Choroid plexus epithelial cell (primary cell): ENCODE results near the gene UNC13D.

Source experiments
- DNase-seq: peaks from one replicate; pipeline ENCODE4 v3.0.0-alpha.2; 2010; ENCODE audit warnings: low read depth
- H3K4me3 ChIP-seq: 2 replicates; pipeline ENCODE4 v1.5.1; 2011; ENCODE audit warnings: low read depth, mild to moderate bottlenecking, control low read depth, low read length, moderate library complexity
- TF ChIP-seq, protein P1 (sequence below): conservative IDR thresholded peaks from 2 replicates; pipeline ENCODE4 v1.5.1; 2011; ENCODE audit warnings: low read depth, mild to moderate bottlenecking, control low read depth, inconsistent platforms, low read length, moderate library complexity

The UNC13D gene

DNA sequence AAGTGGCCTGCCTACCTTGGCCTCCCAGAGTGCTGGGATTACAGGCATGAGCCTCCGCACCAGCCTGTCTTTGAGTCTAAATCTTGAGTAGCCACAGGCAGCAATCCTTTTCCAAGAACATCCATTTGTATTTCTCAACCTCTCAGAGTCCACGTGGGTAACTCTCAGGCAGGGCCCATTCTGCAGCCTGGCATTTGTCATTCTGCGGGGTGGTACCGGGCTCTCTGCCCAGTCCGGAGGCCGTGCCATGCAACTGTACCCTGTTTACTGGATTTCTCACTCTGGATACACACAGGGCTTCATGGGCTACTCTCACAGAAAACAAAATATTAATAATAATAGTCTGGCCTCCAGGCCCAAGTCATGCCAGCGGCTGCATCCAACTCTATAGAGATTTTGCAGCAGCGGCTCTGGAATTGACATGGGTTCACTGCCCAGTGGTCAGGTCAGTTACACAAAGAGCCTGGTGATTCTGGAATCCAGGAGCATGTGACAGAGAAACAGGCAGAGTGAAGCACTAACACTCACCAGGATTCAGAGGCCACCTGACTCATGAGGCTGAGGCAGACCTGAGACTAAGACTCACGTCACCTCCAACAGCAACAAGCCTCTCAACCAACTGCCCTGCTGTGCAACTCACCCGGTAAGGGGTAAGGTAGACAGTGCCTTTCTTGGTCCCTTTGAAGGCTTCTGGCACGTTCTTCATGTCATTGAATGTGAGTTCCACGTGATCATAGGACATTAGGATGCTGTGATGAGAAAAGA is 6.9 kb upstream of the UNC13D start:
- TF ChIP-seq, protein P1, sequence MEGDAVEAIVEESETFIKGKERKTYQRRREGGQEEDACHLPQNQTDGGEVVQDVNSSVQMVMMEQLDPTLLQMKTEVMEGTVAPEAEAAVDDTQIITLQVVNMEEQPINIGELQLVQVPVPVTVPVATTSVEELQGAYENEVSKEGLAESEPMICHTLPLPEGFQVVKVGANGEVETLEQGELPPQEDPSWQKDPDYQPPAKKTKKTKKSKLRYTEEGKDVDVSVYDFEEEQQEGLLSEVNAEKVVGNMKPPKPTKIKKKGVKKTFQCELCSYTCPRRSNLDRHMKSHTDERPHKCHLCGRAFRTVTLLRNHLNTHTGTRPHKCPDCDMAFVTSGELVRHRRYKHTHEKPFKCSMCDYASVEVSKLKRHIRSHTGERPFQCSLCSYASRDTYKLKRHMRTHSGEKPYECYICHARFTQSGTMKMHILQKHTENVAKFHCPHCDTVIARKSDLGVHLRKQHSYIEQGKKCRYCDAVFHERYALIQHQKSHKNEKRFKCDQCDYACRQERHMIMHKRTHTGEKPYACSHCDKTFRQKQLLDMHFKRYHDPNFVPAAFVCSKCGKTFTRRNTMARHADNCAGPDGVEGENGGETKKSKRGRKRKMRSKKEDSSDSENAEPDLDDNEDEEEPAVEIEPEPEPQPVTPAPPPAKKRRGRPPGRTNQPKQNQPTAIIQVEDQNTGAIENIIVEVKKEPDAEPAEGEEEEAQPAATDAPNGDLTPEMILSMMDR, result no peak
- H3K4me3 ChIP-seq, result no peak overlapping the region
- peak; percentile 28 for DNase-seq

DNA sequence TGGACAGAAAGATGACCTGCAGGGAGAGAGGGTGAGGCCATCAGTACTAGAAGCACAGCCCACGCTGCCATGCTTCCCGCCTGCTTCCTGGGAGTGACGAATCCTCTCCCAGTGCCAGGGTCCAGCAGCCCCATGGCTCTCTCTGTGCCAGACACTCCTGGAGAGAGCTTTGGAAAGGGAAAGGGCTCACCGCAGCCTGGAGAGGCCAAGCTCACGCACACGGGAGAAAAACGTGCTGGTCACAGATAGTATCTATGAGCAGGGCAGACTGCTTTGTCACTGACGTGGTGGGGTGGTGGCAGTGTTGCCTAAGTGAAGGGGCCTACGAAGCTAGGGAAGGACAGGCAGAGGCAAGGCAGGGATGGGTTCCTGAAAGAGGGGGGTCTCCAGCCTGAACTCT is 5.5 kb upstream of the UNC13D start:
- TF ChIP-seq, protein P1, result no peak
- no peak overlapping the region for H3K4me3 ChIP-seq
- DNase-seq, result no peak

DNA sequence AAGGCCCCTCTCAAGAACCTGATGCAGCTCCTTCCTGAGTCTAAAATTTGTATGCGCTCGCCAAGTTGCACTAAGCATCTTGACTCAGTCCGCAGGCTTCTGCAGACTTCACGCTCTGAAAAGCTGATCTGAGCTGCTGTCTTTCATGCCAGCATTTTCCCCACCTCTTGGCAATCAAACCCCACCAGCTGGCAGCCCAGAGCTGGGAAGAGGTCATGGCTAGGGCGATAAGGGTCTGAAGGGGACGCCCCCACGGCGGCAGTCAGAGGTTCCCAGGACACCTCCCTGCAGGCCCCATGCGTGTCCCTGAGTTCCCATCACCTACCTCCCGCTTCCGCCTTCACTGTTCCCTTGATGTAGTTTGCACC is 5.1 kb upstream of the UNC13D start:
- TF ChIP-seq, protein P1, result no peak
- DNase-seq, result no peak

DNA sequence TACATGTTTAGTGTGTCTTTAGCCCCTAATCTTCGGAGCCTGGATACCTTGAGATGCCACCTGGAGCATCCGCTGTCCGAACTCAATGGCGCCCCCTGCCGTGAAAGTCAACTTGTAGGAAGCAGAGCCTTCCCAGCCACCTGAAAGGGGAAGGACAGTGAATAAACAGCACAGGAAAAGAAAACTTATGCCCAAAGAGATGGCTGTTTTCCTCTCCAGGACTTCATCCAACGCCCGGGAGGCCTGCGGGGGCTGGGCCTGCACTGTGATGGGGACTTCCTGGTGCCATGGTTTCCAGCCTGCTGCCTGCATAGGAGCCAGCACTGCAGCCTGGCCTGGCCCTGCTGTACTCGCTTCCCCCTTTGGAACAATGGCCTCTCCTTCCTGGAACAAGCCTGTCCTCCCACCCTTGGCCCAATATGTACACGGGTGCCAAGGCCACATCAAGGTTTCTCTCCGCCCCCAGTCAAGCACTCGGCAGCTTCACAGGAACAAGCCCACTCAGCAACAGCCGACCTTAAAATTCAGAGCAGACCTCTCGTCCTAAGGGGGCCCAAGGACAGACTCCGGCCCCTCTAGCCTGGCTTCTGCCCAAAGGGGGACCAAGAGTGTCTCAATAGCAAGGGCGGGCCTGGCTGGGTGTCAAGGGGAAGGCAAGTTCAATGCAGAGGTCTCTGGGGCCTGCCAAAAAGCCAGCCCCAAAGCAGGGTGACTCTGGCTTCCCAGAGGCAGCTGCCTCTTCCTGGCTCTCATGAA is 4.5 kb upstream of the UNC13D start:
- no peak overlapping the region for H3K4me3 ChIP-seq
- DNase-seq, result peak; percentile 66
- TF ChIP-seq, protein P1, result peak; percentile 83

More for the DNA sequence above, 5.1 kb upstream of the UNC13D start:
- no peak overlapping the region for H3K4me3 ChIP-seq

DNA sequence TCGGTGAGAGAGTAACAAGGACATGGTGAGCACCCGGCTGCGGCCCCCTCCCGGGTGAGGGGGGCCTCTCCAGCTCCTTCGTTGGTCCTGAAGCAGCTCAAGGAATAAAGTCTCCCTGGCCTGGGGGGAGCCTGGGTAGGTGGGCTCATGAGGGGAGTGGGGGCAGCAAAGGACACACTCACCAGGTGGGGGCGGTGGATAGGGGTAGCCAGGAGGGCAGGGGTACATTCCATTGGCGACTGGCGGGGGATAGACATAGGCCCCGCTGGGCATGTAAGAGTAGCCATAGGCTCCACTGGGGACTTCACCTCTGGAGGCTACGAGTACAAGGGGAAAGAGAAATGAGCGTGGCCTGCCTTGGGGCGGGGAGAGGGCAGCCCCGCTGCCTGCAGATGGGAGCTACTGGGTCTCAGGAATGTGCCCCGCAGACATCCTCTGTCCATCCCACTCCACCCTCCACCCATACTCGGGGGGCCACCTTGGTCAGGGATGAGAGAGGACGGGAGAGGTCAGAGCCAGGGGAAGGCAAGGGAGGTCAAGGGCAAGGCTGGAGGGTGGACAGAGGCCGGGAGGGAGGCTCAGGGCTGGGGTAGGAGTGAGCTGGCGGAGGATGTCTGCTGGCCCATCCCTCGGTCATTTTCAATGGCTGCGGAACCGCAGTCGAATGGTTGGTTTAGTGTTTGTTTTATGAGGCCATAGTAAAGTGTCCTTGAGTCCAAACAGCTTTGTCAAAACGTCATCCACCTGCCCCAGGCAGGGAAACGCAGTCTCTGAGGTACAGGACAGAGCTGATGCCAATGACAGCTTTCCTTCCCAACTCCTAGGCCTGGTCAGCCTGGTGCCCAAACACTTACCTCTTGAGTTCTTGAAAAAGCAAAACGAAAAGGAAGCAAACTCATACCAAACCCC is 3.7 kb upstream of the UNC13D start:
- DNase-seq, result no peak
- TF ChIP-seq, protein P1, result no peak
- H3K4me3 ChIP-seq, result no peak overlapping the region

DNA sequence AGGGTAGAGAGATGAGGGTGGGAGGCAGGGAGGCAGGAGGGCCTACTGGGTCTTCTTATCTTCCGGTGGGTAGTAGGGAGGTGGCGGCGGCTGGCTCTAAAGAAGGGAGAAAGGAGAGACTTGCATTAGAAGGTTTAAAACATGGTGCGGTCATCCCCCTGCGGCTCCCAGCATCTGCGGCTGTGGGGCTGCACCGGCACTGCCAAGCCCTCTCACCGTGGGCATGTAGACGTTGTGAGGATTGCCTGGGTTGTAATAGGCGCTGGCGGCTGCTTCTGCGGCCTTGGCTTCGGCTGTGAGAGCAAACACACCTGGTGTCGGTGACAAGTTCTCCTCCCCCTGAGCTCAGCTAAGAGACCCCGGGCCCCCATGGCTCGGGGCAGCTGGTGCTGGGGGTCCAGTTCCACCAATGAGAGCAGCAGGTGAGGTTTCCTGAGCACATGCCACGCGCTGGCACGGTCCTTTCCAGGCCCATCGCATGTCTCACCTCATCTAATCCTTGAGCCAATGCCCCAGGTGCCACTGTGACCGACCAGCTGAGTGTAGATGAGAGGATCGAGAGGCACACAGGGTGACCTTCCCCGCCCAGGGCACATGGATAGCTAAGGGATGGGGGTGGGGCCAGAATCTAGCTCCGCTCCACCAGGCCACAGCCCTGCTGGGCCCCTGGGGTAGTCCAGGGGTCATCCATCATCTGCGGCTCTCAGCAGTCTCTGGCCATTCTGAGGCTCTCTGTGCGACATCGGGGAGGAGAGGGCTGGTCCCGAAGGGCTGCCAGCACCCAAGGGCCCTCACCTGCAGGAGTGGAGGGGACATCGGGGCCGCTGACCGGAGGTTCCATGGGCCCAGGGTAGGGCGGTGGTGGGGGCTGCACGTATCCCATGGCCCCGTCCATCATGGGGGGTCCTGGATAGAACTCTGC is 2.7 kb upstream of the UNC13D start:
- no peak for DNase-seq
- TF ChIP-seq, protein P1, result no peak
- H3K4me3 ChIP-seq, result no peak overlapping the region
